Loucy (cell line): ENCODE measurements around the gene MACROD1.
A peak's percentile ranks its signal among the peaks of the same experiment; 100 is the strongest.

Experiments
- H2AFZ ChIP-seq: fragments of 200-600 bp; sonication (generic); 2 replicates; pipeline ENCODE4 v1.6.0; 2016; ENCODE audit warnings: antibody characterized with exemption, mild to moderate bottlenecking, low read length, moderate library complexity
- H3F3A ChIP-seq: fragments of 200-600 bp; 2 replicates; pipeline ENCODE4 v1.6.0; 2016; ENCODE audit warnings: antibody characterized with exemption, low read depth, mild to moderate bottlenecking
- H3K27me3 ChIP-seq: fragments of 200-600 bp; sonication (generic); 2 replicates; pipeline ENCODE4 v1.6.1; 2014; ENCODE audit warnings: low read length, mild to moderate bottlenecking; ENCODE audit not compliant: insufficient read depth, poor library complexity, severe bottlenecking
- H3K36me3 ChIP-seq: fragments of 200-600 bp; sonication (generic); 2 replicates; pipeline ENCODE4 v1.6.1; 2016; ENCODE audit warnings: low read length; ENCODE audit not compliant: insufficient read depth
- H3K4me1 ChIP-seq: fragments of 200-600 bp; sonication (generic); 2 replicates; pipeline ENCODE4 v1.5.1; 2014; ENCODE audit warnings: low read length, mild to moderate bottlenecking; ENCODE audit not compliant: insufficient read depth, poor library complexity, severe bottlenecking
- H3K4me2 ChIP-seq: fragments of 200-600 bp; sonication (generic); 2 replicates; pipeline ENCODE4 v1.6.0; 2014; ENCODE audit warnings: antibody characterized with exemption, low read length, low read depth, mild to moderate bottlenecking; ENCODE audit not compliant: poor library complexity, severe bottlenecking
- H3K4me3 ChIP-seq: fragments of 200-600 bp; sonication (generic); 2 replicates; pipeline ENCODE4 v1.5.1; 2014; ENCODE audit warnings: low read length, mild to moderate bottlenecking, mixed read lengths; ENCODE audit not compliant: poor library complexity, severe bottlenecking
- H3K79me2 ChIP-seq: fragments of 200-600 bp; sonication (generic); 2 replicates; pipeline ENCODE4 v1.6.1; 2014; ENCODE audit warnings: low read length; ENCODE audit not compliant: insufficient read depth
- H3K9ac ChIP-seq: fragments of 200-600 bp; sonication (generic); 2 replicates; pipeline ENCODE4 v1.6.0; 2014; ENCODE audit warnings: mild to moderate bottlenecking, low read depth, low read length, moderate library complexity; ENCODE audit not compliant: poor library complexity, severe bottlenecking
- H3K9me2 ChIP-seq: fragments of 200-600 bp; sonication (generic); replicated peaks from 2 replicates; pipeline ENCODE4 v1.6.1; 2016; ENCODE audit warnings: low read depth, low read length, mixed read lengths
- H3K9me3 ChIP-seq: fragments of 200-600 bp; sonication (generic); 2 replicates; pipeline ENCODE4 v1.6.1; 2014; ENCODE audit warnings: mild to moderate bottlenecking, antibody characterized with exemption, low read length, low read depth; ENCODE audit not compliant: insufficient read depth
- H4K20me1 ChIP-seq: fragments of 200-600 bp; sonication (generic); 2 replicates; pipeline ENCODE4 v1.6.0; 2014; ENCODE audit warnings: antibody characterized with exemption, low read length, mild to moderate bottlenecking; ENCODE audit not compliant: insufficient read depth, poor library complexity, severe bottlenecking
- EZH2phosphoT487 ChIP-seq: fragments of 200-600 bp; IDR thresholded peaks from 2 replicates; pipeline ENCODE4 v1.6.1; 2018; ENCODE audit warnings: antibody characterized with exemption, mild to moderate bottlenecking, moderate library complexity, borderline replicate concordance
- TF ChIP-seq, protein P1 (sequence below): fragments of 200-600 bp; sonication (generic); conservative IDR thresholded peaks from 2 replicates; pipeline ENCODE4 v1.5.1; 2014; ENCODE audit warnings: mild to moderate bottlenecking, antibody characterized with exemption, low read length

The MACROD1 gene

DNA sequence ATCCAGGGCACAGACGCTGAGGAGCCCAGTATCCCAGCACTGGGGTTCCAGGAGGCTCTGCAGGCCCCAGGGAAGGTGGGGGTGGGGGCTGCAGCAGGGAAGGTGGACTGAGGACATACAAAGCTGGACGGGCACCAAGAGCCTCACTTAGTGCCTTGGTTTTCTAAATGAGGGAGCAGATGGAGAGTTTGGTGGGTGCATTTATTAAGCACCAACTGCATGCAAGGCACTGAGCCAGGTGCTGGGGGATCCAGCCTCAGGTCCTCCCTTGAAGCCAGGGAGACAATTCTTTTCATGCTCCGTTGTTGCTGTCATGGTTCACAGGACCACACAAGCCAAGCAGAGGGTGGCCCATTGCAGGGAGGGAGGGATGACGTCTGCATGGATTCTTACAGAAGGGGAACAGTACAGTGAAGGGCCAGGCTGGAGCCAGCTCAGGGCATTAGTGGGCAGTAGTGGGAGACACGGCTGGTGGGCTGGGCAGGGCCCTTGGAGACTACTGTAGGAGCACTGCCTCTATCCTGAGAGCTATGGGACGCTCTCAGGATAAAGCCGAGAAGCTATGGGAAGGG is 65.0 kb downstream of the MACROD1 start:
- TF ChIP-seq EZH2phosphoT487 = no peak
- TF ChIP-seq, protein P1, sequence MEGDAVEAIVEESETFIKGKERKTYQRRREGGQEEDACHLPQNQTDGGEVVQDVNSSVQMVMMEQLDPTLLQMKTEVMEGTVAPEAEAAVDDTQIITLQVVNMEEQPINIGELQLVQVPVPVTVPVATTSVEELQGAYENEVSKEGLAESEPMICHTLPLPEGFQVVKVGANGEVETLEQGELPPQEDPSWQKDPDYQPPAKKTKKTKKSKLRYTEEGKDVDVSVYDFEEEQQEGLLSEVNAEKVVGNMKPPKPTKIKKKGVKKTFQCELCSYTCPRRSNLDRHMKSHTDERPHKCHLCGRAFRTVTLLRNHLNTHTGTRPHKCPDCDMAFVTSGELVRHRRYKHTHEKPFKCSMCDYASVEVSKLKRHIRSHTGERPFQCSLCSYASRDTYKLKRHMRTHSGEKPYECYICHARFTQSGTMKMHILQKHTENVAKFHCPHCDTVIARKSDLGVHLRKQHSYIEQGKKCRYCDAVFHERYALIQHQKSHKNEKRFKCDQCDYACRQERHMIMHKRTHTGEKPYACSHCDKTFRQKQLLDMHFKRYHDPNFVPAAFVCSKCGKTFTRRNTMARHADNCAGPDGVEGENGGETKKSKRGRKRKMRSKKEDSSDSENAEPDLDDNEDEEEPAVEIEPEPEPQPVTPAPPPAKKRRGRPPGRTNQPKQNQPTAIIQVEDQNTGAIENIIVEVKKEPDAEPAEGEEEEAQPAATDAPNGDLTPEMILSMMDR = no peak
- no peak overlapping the region for H3K4me2 ChIP-seq
- no peaks in the 10 kb centered on the region for H3K27me3 ChIP-seq
- H4K20me1 ChIP-seq = no peaks in the 10 kb centered on the region
- H3K79me2 ChIP-seq = no peaks in the 10 kb centered on the region
- no peak overlapping the region for H3K9ac ChIP-seq
- no peaks in the 10 kb centered on the region for H3F3A ChIP-seq
- H3K9me3 ChIP-seq = no peaks in the 10 kb centered on the region
- no peak overlapping the region for H3K4me3 ChIP-seq
- no peaks in the 10 kb centered on the region for H3K9me2 ChIP-seq
- H2AFZ ChIP-seq = no peak overlapping the region
- H3K4me1 ChIP-seq = no peaks in the 10 kb centered on the region
- no peaks in the 10 kb centered on the region for H3K36me3 ChIP-seq

GRCh38 chr11:64100360-64100759 is 65.6 kb downstream of the MACROD1 start:
- no peaks in the 10 kb centered on the region for H3K4me1 ChIP-seq
- no peak overlapping the region for H3K9ac ChIP-seq
- H2AFZ ChIP-seq = no peak overlapping the region
- H3K4me2 ChIP-seq = no peak overlapping the region
- no peaks in the 10 kb centered on the region for H3K9me3 ChIP-seq
- H3K9me2 ChIP-seq = no peaks in the 10 kb centered on the region
- no peaks in the 10 kb centered on the region for H3K79me2 ChIP-seq
- H3K36me3 ChIP-seq = no peaks in the 10 kb centered on the region
- H3F3A ChIP-seq = no peaks in the 10 kb centered on the region
- H4K20me1 ChIP-seq = no peaks in the 10 kb centered on the region
- H3K4me3 ChIP-seq = no peak overlapping the region
- TF ChIP-seq, protein P1 = peak; percentile 33
- no peak for TF ChIP-seq EZH2phosphoT487
- no peaks in the 10 kb centered on the region for H3K27me3 ChIP-seq

DNA sequence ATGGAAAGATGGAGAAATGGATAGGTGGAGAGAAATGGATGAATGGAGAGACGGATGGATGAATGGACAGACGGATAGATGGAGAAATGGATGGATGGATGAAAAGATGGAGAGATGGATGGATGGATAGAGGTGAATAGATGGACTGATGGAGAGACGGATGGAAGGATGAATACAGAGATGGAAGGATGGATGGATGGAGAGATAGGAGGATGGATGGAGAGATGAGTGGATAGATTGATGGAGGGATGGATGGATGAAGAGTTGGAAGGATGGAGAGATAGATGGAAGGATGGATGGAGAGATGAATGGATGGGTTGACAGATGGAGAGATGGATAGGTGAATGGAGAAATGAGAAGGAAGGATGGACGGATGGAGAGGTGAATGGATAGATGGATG is 66.5 kb downstream of the MACROD1 start:
- Histone ChIP-seq H3K4me1 (no peaks in the 10 kb centered on the region), H3F3A (no peaks in the 10 kb centered on the region), H3K27me3 (no peaks in the 10 kb centered on the region), H3K9me3 (no peaks in the 10 kb centered on the region), H3K4me3 (no peak overlapping the region), H2AFZ (no peak overlapping the region), H3K9me2 (no peaks in the 10 kb centered on the region), H3K4me2 (no peak overlapping the region), H3K9ac (no peak overlapping the region), H4K20me1 (no peaks in the 10 kb centered on the region), H3K36me3 (no peaks in the 10 kb centered on the region), H3K79me2 (no peaks in the 10 kb centered on the region)
- no peak for TF ChIP-seq EZH2phosphoT487
- TF ChIP-seq, protein P1 = no peak
